MG63 (cell line): ENCODE measurements around the gene DENND5A. TPM values are rescaled to one million over a fixed set of nuclear protein-coding genes. Genes with fewer than 3 reads are reported as not detected.

Experiments used
- total RNA-seq: library from RNA; depleted of rRNA; stranded (reverse); fragments of >200 nt; shearing (Covaris generic); gene quantifications from 2 replicates; pipeline ENCODE4 v1.2.3, GENCODE V29; 2014; ENCODE audit warnings: low replicate concordance; rRNA removed

DENND5A gene
- total RNA-seq, 1 experiment from 2014 or later: 58.7 TPM

Other genes with a start within 250 kb of the DENND5A start
- gene SCUBE2, start 173.8 kb downstream of the DENND5A start, total RNA-seq: 0.59 TPM in 1 of 2 replicates, not detected in the other
- 44.5 and 54.9 TPM in 2 replicates for gene TMEM41B, start 49.2 kb upstream of the DENND5A start, total RNA-seq
- 115 and 285 TPM in 2 replicates for gene IPO7, start 119.3 kb upstream of the DENND5A start, total RNA-seq
- 11.4 and 22.9 TPM in 2 replicates for gene ZNF143, start 195.7 kb upstream of the DENND5A start, total RNA-seq